Measurements from ENCODE around the gene C12orf60. TPM values are rescaled to one million over a fixed set of nuclear protein-coding genes. Genes with fewer than 3 reads are reported as not detected.

C12orf60 gene
- total RNA-seq, 4 donors from 2014 or later = 0.88 TPM; not detected in 3

DNA sequence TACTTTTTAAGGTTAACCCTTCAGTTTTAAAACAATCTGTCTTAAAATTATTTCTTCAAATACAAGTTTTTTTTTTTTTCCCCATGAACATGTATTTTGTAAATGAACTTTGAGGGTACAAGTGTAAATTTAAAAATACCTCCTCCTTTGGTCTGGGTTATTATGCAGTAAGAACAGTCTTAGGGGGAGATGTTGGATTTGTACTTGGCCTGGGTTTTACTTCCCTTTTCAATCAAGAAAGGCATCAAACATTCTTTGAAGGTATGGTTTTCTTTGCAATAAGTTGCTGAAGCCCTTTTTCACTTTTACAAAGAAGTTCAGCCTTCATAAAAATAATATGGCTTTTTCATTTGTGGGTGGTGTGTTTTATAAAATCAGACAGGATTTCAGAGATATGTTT, 20.7 kb upstream of the C12orf60 start:
- Histone ChIP-seq H3K27ac (no peak overlapping the region), H3K4me3 (no peak overlapping the region), H3K36me3 (peaks cover 0 to 19% (median 0%) of the 10 kb centered on the region in 3 donors), H3K4me1 (no peaks in the 10 kb centered on the region), H3K27me3 (no peaks in the 10 kb centered on the region), H3K9me3 (no peaks in the 10 kb centered on the region)
- TF ChIP-seq CTCF (IDR thresholded peaks at IDR 0.05) (no peak), POLR2A (IDR thresholded peaks at IDR 0.05) (no peak)
- no peak for DNase-seq

DNA sequence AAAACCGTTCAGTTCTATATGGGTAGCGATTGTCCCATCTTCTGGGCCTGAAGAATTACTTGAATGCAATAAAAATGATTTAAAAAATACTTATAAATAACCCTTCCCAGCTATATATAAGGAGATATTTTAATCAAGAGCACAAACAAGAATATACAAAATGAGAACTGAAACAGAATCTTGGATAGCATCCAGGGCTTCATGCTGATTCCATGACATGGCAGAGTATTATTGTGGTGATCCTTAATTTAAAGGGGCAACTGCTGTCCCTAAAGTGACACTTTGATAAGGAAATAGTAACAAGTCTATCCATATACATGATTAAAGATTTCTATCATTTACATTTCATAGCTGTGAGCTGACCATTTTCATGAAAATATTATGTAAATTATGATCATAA, 19.0 kb upstream of the C12orf60 start:
- H3K27ac ChIP-seq = no peak overlapping the region
- H3K36me3 ChIP-seq = peaks cover 0 to 36% (median 0%) of the 10 kb centered on the region in 3 donors
- H3K4me1 ChIP-seq = no peaks in the 10 kb centered on the region
- no peaks in the 10 kb centered on the region for H3K27me3 ChIP-seq
- no peak overlapping the region for H3K4me3 ChIP-seq
- no peak for TF ChIP-seq POLR2A (IDR thresholded peaks at IDR 0.05)
- H3K9me3 ChIP-seq = no peaks in the 10 kb centered on the region
- no peak for DNase-seq

GRCh38 chr12:14785568-14785967, 17.9 kb upstream of the C12orf60 start:
- no peak for DNase-seq
- Histone ChIP-seq H3K36me3 (peaks cover 0 to 47% (median 0%) of the 10 kb centered on the region in 3 donors), H3K4me1 (no peaks in the 10 kb centered on the region), H3K27ac (no peak overlapping the region), H3K4me3 (no peak overlapping the region), H3K27me3 (no peaks in the 10 kb centered on the region), H3K9me3 (no peaks in the 10 kb centered on the region)
- TF ChIP-seq POLR2A (IDR thresholded peaks at IDR 0.05) = no peak
- TF ChIP-seq CTCF (IDR thresholded peaks at IDR 0.05) = no peak

- Histone ChIP-seq H3K4me3 (no peak overlapping the region), H3K27ac (no peak overlapping the region), H3K4me1 (no peaks in the 10 kb centered on the region), H3K27me3 (no peaks in the 10 kb centered on the region), H3K36me3 (peaks cover 0 to 95% (median 0%) of the 10 kb centered on the region in 3 donors), H3K9me3 (no peaks in the 10 kb centered on the region)
- DNase-seq = no peak
- no peak for TF ChIP-seq CTCF (IDR thresholded peaks at IDR 0.05)
Measured at GRCh38 chr12:14795028-14795448, 8.4 kb upstream of the C12orf60 start.

DNA sequence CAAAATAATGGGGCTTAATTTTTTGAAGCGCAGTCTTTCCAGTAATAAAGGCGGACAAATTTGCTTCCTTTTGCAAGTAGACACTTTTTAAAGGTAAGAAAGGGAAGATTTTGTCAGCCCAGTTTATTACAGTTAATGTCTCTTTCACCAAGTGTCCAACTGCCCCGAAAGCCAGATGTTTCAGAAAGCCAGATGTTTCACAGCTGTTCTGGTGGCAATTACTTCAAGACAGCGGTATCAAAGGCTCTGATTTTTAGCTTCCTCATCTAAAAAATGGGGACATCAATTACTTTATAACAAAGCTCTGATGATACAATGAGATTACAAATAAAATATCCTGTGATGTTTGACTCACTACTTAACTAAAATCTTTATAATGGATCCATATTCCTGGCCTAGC, 1.2 kb upstream of the C12orf60 start:
- H3K9me3 ChIP-seq = no peaks in the 10 kb centered on the region
- peak overlapping the region in 2 of 4 donors; percentile 89 to 92 for H3K27ac ChIP-seq
- peaks cover 0 to 25% (median 0%) of the 10 kb centered on the region in 3 donors for H3K36me3 ChIP-seq
- H3K27me3 ChIP-seq = no peaks in the 10 kb centered on the region
- TF ChIP-seq POLR2A (IDR thresholded peaks at IDR 0.05) (no peak), CTCF (IDR thresholded peaks at IDR 0.05) (no peak)
- DNase-seq = no peak
- peaks cover 0 to 17% (median 4%) of the 10 kb centered on the region in 4 donors for H3K4me1 ChIP-seq
- peak overlapping the region; percentile 56 to 92 (median 74) for H3K4me3 ChIP-seq

GRCh38 chr12:14802721-14803010, 804 bp upstream of the C12orf60 start:
- peak overlapping the region; percentile 56 to 92 (median 74) for H3K4me3 ChIP-seq
- peaks cover 0 to 21% (median 0%) of the 10 kb centered on the region in 3 donors for H3K36me3 ChIP-seq
- no peaks in the 10 kb centered on the region for H3K27me3 ChIP-seq
- peaks cover 0 to 17% (median 4%) of the 10 kb centered on the region in 4 donors for H3K4me1 ChIP-seq
- peak overlapping the region; percentile 74 to 92 (median 90) for H3K27ac ChIP-seq
- no peak for DNase-seq
- no peaks in the 10 kb centered on the region for H3K9me3 ChIP-seq
- TF ChIP-seq CTCF (IDR thresholded peaks at IDR 0.05) (no peak), POLR2A (IDR thresholded peaks at IDR 0.05) (no peak)
